ENCODE data around the gene C4orf54.
A peak's percentile ranks its signal among the peaks of the same experiment; 100 is the strongest.

Gene C4orf54

DNA sequence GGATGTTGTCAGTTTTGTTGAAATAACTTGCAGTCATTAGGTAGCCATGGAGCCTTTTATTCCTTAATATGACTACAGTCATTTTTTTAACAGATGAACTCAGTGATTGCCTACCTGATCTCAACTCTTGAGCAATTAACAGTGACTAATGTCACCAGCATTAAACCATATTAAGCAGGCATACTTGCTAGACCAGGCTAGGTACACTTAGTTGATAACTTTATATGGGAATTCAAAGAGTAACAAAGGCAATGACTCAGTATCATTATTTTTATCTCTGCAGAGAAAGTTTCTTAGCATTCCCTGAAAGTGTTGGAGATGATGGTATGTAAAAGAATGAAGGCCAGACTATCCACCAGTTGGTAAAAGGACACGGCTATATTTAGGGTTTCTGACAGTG, at the start of gene C4orf54:
Gene C4orf54, minus strand, starts transcription at position 31 of the 400 bp plus-strand sequence. CDS start 3,180 bp downstream, outside the sequence.
- no peak for FAIRE-seq

DNA sequence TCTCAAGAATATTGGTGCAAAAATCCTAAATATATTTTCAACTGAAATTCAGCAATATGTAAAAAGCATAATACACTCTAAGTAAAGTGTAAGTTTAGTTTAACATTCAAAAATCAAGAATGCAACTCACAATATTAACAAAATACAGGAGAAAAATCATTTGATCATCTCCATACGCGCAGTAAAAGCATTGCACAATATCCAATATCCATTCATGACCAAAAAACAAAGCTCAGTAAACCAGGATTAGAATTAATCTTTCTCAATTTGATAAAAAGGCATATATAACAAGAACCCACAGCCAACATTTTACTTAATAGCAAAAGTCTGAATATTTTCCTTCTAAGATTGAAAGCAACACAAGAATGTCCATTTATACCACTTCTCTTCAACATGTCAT, 48.3 kb upstream of the C4orf54 start:
- no peak for FAIRE-seq

DNA sequence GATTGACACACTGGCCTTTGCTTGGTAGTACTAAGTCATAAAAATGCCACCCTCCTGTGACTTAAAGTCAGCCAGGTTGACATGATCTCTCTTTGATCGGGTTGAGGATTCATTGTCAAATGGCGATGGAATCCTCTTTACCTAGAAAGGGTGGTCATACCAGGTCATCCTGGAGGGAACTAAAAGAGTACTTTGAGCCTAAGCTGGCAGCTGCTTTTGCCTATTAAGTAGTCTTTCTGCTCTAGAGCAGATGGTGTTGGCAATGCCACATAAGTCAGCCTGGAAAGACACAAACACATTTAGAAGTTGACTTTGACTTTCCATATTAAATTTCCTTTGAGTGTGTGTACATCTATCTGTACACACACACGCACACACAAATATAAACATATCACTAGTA, 39.2 kb upstream of the C4orf54 start:
- FAIRE-seq = no peak

GRCh38 chr4:99693140-99693539, 35.5 kb upstream of the C4orf54 start:
- FAIRE-seq = no peak

DNA sequence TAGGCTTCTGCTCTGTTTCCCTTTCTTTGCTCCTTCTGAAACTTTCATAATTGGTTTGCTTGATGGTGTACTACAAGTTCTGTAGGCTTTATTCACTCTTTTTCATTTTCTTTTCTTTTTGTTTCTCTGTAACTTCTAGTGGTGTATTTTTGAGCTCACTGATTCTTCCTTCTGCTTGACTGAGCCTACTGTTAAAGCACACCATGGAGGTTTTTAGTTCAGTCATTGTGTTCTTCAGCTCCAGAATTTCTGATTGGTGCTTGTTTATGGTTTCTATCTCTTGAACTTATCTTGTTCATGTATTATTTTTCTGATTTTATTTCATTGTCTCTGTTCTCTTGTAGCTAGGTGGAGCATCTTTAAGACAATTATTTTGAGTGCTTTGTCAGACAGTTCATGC, 33.4 kb upstream of the C4orf54 start:
- no peak for FAIRE-seq

- FAIRE-seq = no peak
These were observed 32.8 kb upstream of the C4orf54 start for GRCh38 chr4:99690472-99690871.

- no peak for FAIRE-seq
These were observed 29.5 kb upstream of the C4orf54 start for GRCh38 chr4:99687120-99687519.

DNA sequence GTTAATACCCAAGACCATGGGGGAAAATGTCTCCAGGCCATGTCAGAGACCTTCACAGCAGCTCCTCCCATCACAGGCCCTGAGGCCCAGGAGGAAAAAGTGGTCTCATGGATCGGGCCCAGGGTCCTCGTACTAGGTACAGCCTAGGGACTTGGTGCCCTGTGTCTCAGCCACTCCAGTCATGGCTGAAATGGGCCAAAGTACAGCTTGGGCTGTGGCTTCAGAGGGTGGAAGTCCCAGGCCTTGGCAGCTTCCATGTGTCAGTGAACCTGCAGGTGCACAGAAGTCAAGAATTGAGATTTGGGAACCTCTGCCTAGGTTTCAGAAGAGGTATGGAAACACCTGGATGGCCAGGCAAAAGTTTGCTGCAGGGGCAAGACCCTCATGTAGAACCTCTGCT, 27.6 kb upstream of the C4orf54 start:
- FAIRE-seq = no peak

GRCh38 chr4:99683895-99684294, 26.3 kb upstream of the C4orf54 start:
- no peak for FAIRE-seq

DNA sequence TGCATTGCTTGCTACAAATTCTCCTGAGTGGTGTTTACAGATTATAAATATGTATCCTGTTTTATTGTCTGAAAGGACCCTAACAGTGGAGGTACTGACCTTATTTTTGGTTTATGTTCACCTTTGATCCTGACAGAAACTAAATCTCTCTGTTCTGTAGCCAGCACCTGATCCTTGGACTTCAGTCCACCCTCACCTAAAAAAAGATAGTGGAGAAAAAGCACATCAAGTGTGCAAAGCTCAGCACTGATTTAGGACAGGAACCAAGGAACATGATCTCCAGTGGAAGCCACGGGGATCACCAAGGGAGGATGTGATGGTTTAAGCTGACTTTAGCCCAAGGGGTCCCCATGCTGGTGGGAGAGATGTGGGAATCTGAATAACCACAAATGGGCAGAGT, 22.3 kb upstream of the C4orf54 start:
- no peak for FAIRE-seq

DNA sequence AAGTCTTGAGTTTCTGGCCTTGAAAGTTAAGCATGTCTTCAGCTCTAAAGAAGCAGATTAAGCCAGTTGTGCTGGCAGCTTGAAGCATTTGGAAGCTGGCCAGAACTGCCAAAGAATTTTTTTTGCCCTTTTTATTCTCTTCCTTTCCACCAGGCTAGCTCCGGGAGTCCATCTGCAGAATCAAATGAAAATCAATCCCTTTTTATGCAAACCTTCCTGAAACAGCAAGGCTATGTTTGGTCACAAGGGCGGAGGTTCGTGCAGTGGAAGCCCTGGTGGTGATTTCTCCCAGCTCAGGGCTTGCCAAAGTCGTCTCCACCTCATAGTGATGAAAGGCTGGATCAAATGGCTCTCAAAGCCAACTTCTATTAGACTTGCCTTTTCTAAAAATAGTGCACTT, 21.6 kb upstream of the C4orf54 start:
- no peak for FAIRE-seq

DNA sequence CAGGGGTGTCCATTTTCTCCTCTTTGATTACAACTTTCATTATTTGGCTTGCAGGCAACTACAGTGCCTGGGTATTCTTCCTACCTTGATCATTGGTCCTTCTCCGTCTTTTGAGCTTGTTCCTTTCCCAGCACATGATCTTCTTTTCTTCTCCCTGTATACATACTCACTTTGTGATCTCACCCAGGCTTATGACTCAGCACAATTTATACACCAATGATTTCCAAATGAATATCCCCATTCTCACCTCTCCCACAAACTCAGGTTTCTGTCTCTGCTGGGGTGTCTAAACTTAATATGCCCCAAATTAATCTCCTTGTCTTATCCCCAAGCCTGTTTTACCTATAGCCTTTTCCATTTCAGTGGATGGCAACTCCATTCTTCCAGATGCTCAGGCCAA, 19.5 kb upstream of the C4orf54 start:
- FAIRE-seq = no peak

DNA sequence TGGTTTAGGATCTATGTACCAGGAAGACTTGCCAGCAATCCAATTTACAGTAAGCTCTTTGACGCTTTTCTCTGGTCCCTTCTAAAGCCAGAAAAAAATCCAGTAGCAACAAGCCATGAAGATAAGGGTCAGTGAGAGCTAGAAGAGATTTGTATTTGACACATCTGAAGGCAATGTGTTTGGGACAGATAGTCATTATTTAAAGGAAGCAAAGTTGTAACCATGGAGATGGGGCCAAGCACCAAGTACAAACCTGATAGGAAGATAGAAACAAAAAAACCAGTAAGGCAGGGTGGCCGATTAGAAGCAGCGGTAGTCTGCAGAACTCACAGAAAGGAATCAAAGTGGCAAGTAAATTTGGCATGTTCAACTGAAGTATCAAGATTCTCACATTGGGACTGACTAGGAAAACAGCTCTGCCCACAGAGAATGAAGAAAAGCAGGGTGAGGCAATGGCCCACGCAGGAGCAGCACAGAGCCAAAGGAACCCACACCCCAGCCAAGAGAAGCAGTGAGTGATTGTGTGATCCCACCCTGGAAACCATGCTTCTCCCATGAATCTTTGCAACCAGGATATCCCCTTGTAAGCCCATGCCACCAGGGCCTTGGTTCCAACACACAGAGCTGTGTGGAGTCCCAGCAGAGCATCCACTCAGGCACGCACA, 12.9 kb upstream of the C4orf54 start:
- no peak for FAIRE-seq

DNA sequence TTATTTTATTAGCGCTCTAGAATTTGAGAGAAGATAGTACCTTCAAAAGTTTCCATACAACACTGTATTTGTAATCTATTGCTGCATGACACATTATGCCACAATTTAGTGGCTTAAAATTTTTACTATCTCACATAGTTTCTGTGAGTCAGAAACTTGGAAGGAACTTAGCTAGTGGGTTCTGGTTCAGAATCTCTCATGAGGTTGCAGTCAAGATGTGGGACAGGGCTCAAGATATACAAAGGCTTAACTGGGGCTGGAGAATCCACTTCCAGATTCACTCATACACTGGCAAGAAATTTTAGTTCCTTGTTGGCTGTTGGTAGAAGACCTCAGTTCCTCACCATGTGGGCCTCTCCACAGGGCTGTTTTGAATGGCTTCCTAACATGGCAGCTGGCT, 11.5 kb upstream of the C4orf54 start:
- FAIRE-seq = no peak

GRCh38 chr4:99668472-99668871, 10.8 kb upstream of the C4orf54 start:
- no peak for FAIRE-seq

DNA sequence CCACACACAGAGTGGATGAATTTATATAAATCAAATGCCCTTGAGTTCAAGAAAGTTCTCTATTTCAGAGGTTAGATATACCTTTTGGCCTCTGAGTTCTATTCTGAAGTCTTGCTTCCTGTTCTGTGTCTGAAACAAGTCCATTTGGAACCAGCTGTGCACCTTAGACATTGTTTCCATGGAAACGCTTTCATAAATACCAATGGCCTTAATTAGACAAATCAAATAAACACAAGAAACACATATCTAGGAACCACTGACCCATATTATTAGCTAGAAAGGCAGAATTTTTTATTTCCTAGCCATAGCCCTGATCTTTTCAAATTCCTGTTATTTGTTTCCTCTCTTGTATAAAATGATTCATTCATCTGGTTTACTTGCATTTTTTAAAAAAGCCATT, 8.4 kb upstream of the C4orf54 start:
- FAIRE-seq = peak; percentile 41

GRCh38 chr4:99664716-99665115, 7.1 kb upstream of the C4orf54 start:
- FAIRE-seq = no peak

GRCh38 chr4:99661907-99662306, 4.3 kb upstream of the C4orf54 start:
- no peak for FAIRE-seq

- no peak for FAIRE-seq
These were observed 1.0 kb upstream of the C4orf54 start for GRCh38 chr4:99658666-99659065.

- no peak for FAIRE-seq
These were observed 2.1 kb downstream of the C4orf54 start for GRCh38 chr4:99655308-99656081.

DNA sequence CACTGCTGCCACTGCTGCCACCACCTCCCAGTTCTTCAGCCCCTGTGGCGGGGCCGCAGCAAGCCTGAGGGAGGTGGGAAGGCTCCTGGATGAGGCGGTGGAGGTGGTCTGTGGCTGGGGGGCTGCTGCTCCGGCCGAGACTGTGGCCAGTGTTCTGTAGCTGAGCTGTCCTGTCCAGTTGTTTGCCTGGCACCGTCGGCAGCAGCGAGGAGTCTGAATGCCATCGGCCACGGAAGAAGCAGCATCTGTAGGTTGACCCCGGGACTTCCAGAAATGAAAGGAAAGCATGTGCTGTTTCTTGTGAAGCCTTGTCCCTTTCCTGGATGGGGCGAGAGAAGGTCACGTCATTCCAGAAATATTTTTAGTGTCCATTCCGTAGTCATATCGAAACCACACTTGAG, 3.3 kb downstream of the C4orf54 start:
- FAIRE-seq = no peak

DNA sequence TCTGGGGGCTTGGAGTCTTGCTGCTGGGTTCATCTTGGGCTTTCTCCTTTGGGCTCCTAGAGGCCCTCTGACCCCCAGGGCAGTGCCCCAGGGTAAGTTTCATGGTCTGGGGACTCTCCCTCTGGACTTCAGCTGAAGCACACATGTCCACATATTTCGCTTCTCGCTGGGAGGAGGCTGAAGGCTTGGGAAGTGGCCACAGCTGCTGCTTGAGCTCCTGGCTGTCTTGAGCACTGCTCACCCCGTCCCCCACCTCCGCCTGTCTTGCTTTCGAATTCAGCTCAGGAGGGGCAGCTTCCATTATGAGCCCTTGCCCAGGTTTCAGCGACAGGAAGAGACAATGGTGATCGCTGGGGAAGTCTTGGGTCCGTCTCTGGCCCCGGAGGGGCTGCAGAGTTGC, 3.7 kb downstream of the C4orf54 start:
- FAIRE-seq = no peak

- no peak for FAIRE-seq
These were observed 4.8 kb downstream of the C4orf54 start for GRCh38 chr4:99652596-99653436.
